GM18907 (cell line): ENCODE measurements around the gene FERD3L.
A peak's percentile ranks its signal among the peaks of the same experiment; 100 is the strongest.

Experiments
- ATAC-seq: cut with Tn5 transposase; IDR thresholded peaks from one replicate; pipeline ENCODE4 v1.9.1; 2021; ENCODE audit warnings: mild to moderate bottlenecking, moderate library complexity; ENCODE audit not compliant: unreplicated experiment

Gene FERD3L

GRCh38 chr7:19117091-19117869 lies 27.9 kb downstream of the FERD3L start, which contains the start of gene TWIST1:
TSS of gene TWIST1 (minus strand) at chr7:19117636. CDS start at chr7:19117321, 315 bp downstream.
- ATAC-seq = peak; percentile 44

GRCh38 chr7:19116121-19117090 lies 28.8 kb downstream of the FERD3L start:
- ATAC-seq = peak; percentile 28

- no peak for ATAC-seq
Measured at GRCh38 chr7:19114551-19114855, 30.7 kb downstream of the FERD3L start.

GRCh38 chr7:19113855-19114550 lies 31.2 kb downstream of the FERD3L start:
- ATAC-seq = no peak

GRCh38 chr7:19113002-19113350 lies 32.2 kb downstream of the FERD3L start:
- no peak for ATAC-seq

- no peak for ATAC-seq
Measured at GRCh38 chr7:19112274-19113001, 32.8 kb downstream of the FERD3L start.

GRCh38 chr7:19111474-19112273 lies 33.5 kb downstream of the FERD3L start:
- no peak for ATAC-seq

- ATAC-seq = no peak
Measured at GRCh38 chr7:19110776-19111175, 34.4 kb downstream of the FERD3L start.

GRCh38 chr7:19110026-19110730 lies 35.0 kb downstream of the FERD3L start:
- no peak for ATAC-seq

- no peak for ATAC-seq
Measured at GRCh38 chr7:19109000-19109946, 35.9 kb downstream of the FERD3L start.

- no peak for ATAC-seq
Measured at GRCh38 chr7:19107356-19108146, 37.7 kb downstream of the FERD3L start.

GRCh38 chr7:19107081-19107355 lies 38.2 kb downstream of the FERD3L start:
- no peak for ATAC-seq

GRCh38 chr7:19106241-19107080 lies 38.8 kb downstream of the FERD3L start:
- no peak for ATAC-seq

- no peak for ATAC-seq
Measured at GRCh38 chr7:19105546-19105945, 39.7 kb downstream of the FERD3L start.

GRCh38 chr7:19104811-19105210 lies 40.4 kb downstream of the FERD3L start:
- no peak for ATAC-seq

- ATAC-seq = no peak
Measured at GRCh38 chr7:19102884-19103283, 42.3 kb downstream of the FERD3L start.

GRCh38 chr7:19101909-19102308 lies 43.3 kb downstream of the FERD3L start:
- ATAC-seq = no peak
